GM21390 (cell line): ENCODE results near the gene RBM17.
"Not testable (repeated sequence)": the region's sequence is repeated elsewhere in the genome, so short reads cannot be mapped to it uniquely, and the experiment has no call there.

Experiments
- ATAC-seq: cut with Tn5 transposase; IDR thresholded peaks from one replicate; pipeline ENCODE4 v1.9.1; 2021; ENCODE audit not compliant: unreplicated experiment

The RBM17 gene, protein sequence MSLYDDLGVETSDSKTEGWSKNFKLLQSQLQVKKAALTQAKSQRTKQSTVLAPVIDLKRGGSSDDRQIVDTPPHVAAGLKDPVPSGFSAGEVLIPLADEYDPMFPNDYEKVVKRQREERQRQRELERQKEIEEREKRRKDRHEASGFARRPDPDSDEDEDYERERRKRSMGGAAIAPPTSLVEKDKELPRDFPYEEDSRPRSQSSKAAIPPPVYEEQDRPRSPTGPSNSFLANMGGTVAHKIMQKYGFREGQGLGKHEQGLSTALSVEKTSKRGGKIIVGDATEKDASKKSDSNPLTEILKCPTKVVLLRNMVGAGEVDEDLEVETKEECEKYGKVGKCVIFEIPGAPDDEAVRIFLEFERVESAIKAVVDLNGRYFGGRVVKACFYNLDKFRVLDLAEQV

DNA sequence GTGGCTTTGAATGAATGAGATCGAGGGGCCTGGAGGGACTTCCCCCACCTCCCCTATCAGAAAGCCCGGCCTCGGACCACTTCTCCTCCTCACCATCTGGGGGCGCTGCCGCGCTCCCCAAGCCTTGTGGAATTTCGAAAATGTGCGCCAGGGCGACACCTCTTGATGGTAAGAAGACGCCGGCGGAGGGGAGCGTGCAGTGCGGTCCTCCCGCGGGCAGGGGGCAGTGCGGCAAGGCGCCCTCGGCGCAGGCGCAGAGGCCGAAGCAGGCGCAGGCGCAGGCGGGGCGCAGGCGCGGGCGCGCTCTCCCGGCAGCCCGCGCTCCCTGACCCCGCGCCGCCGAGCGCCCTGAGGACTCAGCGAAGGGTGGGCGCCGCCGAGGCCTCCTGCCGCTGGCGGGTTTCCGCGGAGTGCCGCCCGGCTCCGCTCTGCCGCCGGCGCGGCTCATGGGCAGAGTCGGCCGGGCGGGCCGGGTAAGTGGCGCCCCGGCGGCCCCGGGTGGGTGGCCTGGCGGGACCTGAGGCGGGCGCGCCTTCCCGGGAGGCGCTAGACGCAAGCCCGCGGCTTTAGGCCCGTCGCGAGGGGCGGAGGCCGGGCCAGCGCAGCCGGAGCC is at the start of gene RBM17:
Gene RBM17, plus strand, starts transcription at position 314 of the 613 bp plus-strand sequence. CDS start 8,032 bp downstream, outside the sequence.
- ATAC-seq: peak; percentile 84

DNA sequence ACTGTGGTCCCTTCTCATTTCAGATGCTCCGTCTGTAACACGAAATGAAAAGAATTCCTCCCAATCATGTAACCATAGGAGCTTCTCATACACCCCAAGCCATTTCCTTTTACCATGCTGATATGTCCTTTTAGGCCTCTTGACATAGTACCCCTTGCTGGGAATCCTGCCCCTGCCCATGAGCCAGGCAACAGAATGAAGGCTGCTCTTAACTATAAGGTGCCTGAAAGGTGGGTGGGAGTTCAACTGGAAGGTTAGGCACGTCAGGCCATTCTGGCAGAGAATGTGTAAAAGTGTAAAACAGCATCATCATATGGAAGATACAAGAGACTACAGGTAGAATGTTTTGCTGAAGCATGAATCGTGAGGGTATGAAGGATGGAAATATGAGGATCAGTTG is 49.1 kb upstream of the RBM17 start:
- no peak for ATAC-seq

DNA sequence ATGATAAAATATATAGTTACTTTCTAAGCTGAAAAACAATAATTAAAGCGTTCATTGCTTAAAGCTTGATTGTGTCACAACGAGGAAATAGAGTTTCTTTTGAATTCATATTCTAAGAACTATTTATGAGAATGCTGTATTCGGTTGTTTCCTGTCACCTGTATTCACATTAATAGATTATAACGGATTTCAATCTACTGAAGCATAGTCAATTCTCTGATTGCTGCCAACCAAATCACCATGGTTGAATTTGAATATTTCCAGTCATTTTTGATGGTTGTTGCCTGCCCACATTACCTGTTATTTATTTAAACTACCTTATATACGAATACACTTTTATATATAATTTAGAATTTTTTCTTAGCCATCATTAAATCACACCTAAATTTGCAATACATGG is 48.6 kb upstream of the RBM17 start:
- ATAC-seq: no peak

DNA sequence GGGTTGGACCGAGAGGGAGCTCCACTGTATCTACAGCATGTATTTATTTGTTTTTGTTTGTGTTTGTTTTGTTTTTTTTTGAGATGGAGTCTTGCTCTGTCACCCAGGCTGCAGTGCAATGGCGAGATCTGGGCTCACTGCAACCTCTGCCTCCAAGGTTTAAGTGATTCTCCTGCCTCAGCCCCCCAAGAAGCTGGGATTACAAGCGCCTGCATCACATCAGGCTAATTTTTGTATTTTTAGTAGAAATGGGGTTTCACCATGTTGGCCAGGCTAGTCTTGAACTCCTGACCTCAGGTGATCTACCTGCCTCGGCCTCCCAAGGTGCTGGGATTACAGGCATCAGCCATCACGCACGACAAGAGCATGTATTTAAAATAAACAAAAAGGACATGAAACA is 45.5 kb upstream of the RBM17 start:
- not testable (repeated sequence) for ATAC-seq

DNA sequence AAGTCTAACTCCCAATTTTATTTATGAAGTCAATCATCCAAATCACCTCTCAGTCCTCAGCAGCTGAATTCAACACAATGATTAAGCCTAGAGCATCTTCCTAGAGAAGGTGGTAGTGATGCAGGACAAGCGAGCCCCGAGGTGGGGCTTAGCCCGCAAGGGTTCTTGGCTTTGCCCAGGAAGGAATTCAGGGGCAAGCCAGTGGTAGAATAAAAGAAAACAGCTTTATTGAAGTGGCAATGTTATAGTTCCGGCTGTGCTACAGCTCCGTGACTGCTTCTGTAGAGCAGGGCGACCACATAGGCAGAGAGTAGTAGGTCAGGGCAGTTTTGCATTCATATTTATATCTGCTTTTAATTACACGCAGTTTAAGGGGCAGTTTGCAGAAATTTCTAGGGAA is 44.8 kb upstream of the RBM17 start:
- no peak for ATAC-seq

DNA sequence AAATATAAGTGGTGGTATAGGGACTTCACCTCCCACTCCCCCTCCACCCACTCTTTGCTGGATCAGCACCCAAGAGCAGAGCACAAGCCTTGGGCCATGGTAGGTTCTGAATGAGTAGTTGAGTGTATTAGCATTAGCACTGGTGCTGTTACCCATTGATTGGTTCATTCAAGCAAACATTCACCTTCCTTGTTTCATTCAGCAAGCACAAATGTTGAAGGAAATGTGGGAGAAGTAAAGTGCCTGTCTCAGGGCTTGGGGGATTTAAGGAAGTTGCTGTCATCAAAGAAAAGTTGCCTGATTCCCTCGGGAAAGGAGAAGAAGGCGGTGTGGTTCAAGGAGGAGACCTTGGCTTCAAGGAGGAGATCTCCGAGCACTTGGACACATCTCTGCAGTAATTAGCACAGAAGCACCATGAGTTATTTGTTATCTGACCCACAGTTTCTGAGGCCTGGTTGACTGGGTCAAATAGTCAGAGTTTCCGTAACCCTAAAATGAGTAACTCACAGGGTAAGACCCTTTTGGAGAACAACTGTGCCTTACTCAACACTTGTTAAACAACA is 44.0 kb upstream of the RBM17 start:
- no peak for ATAC-seq

DNA sequence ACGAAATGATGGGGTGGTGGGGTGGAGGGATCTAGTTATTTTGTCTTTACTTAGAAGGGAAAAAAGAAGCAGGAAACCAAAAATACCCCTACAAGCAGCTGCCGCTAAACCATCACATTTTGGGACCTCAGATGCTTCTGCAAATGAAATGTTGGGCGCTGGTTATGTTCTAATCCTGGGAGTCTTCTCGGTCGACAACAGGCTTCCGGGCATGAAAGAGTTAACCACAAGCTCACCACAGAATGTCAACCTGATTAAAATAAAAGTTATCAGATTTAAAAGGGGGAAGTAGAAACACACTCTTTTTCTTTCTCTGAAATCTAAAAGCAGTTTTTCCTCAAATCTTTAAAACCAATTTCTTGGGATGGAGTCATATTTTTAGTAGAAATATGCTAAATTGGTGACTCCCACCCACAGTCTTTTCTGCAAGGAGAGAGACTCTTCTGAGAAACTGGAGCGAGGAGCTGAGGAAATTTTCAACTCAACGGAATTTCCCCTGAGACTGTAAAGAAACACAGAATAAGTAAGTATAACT is 43.5 kb upstream of the RBM17 start:
- ATAC-seq: no peak

DNA sequence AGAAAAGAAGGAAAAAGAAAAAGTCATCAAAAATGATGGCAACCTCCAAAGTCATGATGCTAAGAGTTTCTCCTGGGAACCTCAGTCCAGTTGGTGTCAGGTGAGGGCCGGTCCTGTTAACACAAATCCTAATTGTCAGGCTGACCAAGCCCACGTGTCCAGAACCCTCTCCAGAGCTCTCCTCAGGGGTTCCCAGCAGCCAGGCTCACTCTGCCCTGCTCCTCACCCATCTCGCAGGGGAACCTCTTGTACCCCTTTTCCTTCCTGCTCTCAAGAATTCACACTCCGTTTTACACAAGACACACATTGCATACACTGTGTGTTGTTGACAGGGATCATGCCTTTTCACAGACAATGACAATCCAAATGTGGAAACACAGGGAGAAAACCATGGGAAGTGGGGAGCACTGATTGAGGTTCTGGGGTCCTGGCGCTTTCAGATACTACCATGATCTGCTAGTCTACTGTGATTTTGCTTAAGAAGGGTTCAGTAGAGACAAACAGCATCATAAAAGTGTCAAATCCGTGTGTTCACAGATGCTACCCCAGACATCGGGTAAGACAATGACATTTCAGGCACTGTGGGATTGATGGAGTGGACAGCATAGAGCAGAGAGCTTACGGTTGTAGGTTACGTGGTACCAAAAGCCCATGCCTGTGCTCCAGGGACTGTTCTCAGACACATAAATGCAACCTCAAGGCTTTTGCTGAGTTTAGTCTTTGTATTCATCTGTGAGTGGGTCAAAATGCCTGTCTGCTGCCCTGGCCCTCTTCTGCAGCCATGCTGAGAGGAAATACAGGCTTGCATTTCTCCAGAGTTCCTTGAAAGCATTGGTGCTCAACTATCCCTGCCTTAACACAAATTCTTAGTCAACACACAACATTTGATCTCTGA is 42.7 kb upstream of the RBM17 start:
- no peak for ATAC-seq

DNA sequence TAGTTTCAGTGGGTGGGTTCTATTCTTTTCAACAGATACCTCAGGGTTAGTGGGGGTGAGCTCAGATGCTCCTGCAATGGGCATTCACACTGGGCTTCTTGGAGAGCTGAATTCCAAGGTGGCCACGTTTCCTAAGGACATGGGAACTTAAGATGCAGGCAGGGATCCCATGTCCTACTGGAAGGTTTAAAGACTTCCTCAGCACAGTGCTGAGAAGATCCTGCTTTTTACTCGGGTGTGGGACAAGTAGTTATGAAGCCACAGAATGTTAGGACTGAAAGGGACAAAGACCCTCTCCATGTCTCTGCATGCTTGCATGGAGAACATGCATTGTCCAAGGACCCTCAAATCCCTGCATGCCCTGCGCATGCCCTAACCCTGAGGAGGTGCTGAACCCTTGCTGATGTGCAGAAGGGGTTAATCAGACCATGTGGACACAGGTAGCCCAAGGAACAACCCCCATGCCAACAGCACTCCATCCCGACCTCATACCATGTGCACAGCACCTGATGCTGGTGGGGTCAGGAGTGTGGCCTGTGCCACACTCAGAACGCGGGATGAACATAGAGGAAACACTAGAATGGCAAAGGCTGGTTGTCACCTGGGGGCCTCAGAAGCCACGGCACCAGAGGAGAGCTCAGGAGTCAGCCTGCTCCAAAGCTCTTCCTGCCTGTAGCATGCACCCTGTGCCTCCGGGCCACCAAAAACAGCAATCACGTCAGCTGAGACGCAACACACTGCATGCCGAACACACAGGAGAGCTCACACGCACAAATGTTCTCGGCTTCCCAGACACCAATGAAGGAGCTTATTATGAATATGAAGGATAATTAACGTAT is 41.8 kb upstream of the RBM17 start:
- no peak for ATAC-seq

DNA sequence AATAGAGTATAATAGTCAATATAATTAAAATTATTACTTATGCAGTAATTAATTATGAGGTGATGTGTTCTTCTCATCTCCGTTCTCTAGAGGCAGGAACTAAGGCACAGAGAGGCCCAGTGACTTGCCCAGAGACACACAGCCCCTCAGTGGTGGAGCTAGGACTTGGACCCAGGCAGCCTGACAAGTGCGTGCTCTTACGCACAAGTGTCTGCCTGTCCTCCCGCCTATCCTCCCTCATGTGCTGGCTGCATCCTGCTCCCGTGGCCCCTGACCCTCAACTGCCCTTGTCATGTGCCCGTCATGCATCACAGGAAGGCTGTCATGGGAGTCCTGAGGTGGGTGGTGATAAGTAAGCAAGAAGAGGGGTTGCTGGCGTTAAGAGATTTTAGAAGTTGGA is 41.0 kb upstream of the RBM17 start:
- ATAC-seq: no peak

DNA sequence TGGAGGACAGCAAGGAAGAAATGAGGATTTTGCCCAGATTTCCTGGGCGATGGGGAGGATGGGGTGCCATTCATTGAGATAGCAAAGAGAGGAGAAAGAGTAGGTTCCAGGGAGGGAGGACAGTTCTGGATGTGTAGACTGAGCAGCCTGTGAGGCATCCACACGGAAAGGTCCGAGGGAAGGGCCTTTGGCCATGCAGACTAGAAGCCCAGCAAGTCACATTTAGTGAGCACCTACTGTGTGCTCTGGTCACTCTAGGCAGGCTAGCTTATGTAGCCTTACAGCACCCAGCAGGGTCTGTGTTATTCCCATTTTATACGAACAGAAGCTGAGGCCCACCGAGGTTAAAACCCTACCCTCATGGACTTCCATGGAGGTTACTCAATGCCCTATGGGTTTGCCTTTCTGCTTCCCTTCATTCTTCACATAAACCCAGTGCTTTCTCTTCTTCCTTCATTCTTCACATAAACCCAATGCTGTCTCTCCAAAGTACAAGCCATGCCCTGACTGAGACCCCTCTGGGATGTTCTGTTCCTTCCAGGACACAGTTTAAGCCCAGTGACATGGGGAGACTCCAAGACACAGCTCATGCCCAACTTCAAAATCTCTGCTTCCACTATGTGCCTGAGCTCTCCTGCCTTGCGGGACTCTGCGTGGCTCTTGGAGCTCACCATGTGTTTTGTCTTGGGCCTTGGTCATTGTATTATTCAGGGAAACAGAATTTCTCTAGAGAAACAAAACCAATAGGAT is 40.4 kb upstream of the RBM17 start:
- no peak for ATAC-seq

DNA sequence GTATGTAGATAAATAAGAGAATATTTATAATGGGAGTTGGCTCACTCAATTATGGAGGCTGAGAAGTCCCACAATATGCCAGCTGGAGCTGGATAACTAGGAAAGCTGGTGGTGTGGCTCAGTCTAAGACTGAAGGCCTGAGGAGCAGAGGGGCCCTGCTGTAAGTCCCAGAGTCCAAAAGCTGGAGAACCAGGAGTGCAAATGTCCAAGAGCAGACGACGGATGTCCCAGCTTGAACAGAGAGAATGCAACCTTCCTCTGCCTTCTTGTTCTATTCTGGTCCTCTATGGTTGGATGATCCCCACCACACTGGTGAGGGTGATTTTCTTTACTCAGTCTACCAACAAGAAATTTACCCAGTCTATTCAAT is 39.8 kb upstream of the RBM17 start:
- no peak for ATAC-seq

DNA sequence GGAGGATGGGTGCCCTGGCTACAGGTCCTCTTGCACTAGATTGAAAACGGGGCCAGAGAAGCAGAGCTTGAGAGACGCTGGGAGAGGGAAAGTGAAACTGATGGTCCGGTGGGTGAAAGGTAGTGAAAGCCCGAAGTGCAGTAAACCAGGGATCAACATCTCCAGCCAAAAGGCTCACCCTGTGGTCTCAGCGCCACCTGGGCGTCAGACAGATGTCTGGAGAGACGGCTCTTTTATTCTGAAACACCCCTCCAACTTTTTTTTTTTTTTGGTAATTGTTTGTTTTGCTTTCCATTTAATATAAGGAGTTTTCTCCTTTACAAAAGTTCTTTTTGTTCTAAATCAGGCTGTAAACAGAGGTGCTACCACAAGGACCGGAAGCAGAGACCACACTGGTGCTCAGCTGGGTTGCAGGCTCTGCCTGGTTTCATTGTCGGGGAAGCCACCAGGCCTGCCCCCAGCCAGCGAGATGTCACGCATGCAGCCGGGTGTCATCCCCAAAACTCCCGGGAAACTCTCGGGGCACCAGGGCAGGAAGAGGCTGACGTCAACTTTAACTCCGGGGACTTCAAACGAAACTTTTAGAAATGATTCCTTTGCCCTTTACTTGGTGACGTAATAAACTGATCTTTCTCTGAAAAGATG is 37.9 kb upstream of the RBM17 start:
- ATAC-seq: peak; percentile 71

DNA sequence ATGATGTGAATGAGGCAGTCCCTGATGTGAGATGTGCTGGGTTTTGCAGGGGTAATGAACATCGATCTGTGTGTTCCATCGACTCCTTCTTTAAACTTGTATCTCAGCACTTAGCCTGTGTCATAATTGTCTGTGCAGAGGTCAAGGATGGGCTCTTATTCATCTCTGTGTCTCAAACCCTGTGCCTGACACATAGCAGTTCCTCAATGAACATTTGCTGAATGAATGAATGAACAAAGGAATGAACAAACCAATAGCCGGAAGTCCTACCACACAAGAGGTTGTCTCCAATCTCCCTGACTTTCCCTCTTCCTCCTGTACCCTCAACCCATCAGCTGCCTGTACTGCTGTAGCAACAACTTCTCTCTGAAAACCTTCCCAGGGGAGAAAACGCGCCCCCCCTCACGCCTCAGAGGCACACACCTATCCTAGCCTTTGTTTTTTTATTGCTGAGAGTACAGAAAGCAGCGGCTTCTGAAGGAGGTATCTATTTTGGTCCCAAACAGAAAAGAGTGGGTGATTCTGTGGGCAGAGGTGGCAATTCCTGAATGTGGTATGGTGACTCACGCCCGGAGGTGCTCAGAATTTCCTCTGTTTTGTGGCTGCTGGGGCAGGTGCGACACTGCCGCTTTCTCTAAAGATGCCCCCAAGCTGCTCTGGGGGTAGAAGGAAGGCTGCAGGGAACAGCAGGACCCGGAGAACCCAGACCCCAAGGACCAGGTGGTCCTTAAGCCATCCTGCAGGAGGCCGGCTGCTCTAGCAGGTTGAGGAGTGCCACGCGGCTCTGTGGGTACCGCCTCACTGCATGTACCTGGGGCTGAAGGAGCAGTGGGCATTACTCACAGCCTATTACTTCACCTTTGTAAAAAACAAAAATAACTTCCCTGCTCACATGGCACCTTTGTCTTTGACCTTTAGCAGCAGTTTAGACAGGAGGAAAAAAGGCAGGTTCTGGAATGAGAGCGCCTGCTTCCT is 36.3 kb upstream of the RBM17 start:
- ATAC-seq: peak; percentile 18

DNA sequence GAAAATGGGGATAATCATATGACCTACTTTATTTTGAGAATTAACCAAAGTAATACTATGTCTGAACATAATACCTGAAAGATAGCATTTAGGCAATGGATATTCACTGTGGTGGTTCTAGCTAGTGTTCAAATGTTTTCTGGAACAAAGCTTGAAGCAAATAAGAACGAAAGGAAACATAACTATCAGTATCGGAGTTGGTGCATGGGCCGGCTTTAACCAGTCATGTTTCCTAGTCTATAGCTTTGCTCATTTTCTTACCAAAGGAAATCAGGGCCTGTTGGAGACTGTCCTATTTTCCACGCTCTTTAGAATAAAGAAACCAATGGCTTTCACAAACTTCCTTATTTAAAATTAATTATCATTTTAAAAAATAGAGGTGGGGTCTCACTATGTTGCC is 35.5 kb upstream of the RBM17 start:
- ATAC-seq: no peak

DNA sequence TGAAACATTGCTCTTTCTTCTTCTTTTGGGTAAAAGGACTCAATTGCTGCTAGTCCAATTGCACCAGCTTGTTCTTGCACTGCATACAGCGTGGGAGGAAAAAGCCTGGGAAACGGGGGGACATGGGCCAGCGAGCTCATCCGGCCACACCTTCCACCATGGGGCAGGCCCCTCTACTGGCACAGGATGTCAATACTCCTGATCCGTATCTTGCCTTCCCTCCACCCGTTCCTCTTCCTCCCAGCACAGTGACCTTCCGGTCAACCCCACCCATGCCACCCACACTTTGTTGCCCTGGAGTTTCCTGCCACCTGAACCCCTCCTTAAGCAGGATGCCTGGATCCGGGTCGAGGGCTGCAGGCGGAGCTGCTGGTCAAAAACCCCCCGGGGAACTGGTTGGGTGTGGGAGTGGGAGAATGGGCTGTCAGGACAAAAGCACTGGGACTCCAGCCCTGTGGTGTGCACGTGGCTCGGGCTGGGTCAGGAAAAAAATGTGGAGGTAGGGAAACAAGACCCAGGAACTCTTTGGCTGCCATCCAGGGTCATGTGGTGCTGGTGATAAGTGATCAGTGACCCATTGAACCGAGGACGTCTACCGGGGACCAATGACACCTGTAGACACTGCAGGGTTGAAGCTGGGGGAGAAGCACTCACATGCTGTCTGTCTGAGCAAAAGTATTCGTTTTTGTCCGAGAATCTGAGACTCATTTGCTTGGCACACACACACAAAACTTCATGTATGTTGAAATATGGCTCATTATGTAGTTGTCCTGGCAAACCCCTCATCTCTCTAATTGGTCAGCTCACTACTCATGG is 34.8 kb upstream of the RBM17 start:
- ATAC-seq: no peak

DNA sequence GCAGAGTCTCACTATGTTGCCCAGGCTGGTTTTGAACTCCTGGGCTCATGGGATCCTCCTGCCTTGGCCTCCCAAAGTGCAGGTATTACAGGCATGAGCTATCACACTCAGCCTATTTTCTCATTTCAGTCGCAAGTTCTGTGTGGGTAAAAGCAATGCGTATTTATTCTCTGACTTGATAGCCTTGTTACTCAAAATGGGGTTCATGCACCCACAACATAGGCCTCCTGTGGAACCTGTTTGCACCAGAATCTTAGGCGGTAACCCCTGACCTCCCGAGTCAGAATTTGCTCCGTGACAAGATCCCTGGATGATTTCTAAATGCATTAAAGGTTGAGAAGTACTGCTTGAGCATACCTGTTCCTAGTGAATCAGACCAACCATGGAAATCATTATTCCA is 34.0 kb upstream of the RBM17 start:
- ATAC-seq: no peak
